OCI-LY3 (cell line): Measurements from ENCODE around the gene BMP2K.
A peak's percentile ranks its signal among the peaks of the same experiment; 100 is the strongest.

Experiments
- H2AFZ ChIP-seq: fragments of 200-600, 300-600 bp; shearing (Covaris generic); 2 replicates; pipeline ENCODE4 v1.6.0; 2014; ENCODE audit warnings: antibody characterized with exemption, low read depth, low read length
- H3K27ac ChIP-seq: fragments of 200-600, 300-600 bp; sonication (generic); 2 replicates; pipeline ENCODE4 v1.5.1; 2014; ENCODE audit warnings: mild to moderate bottlenecking, low read length, moderate library complexity, mixed read lengths
- H3K27me3 ChIP-seq: fragments of 200-600, 300-600 bp; sonication (generic); 2 replicates; pipeline ENCODE4 v1.6.1; 2014; ENCODE audit warnings: low read depth, low read length, mixed read lengths
- H3K36me3 ChIP-seq: fragments of 200-600, 300-600 bp; sonication (generic); replicated peaks from 2 replicates; pipeline ENCODE3; 2014; ENCODE audit warnings: low read depth, low read length, mixed read lengths
- H3K4me1 ChIP-seq: fragments of 300-600, 200-600 bp; sonication (generic); 2 replicates; pipeline ENCODE4 v1.6.1; 2014; ENCODE audit warnings: low read length, mixed read lengths
- H3K4me2 ChIP-seq: fragments of 200-600, 300-600 bp; sonication (generic); 2 replicates; pipeline ENCODE4 v1.6.1; 2014; ENCODE audit warnings: low read length, mixed read lengths
- H3K4me3 ChIP-seq: fragments of 300-600, 200-600 bp; sonication (generic); 2 replicates; pipeline ENCODE4 v1.5.1; 2014; ENCODE audit warnings: antibody characterized with exemption, mild to moderate bottlenecking, low read length, moderate library complexity
- H3K79me2 ChIP-seq: fragments of 300-600, 200-600 bp; shearing (Covaris generic); 2 replicates; pipeline ENCODE4 v1.6.1; 2014; ENCODE audit warnings: mild to moderate bottlenecking, low read length, mixed read lengths
- H3K9ac ChIP-seq: fragments of 300-600, 200-600 bp; shearing (Covaris generic); 2 replicates; pipeline ENCODE4 v1.6.0; 2014; ENCODE audit warnings: mild to moderate bottlenecking, low read length, moderate library complexity
- H3K9me3 ChIP-seq: fragments of 200-600, 300-600 bp; shearing (Covaris generic); 2 replicates; pipeline ENCODE4 v1.6.1; 2014; ENCODE audit warnings: low read length, mixed read lengths; ENCODE audit not compliant: insufficient read depth
- H4K20me1 ChIP-seq: fragments of 200-600, 300-600 bp; sonication (generic); 2 replicates; pipeline ENCODE4 v1.6.1; 2016; ENCODE audit warnings: low read length, mixed read lengths; ENCODE audit not compliant: insufficient read depth
- EZH2phosphoT487 ChIP-seq: fragments of 200-600 bp; shearing (Covaris generic); IDR thresholded peaks from 2 replicates; pipeline ENCODE4 v1.6.1; 2018; ENCODE audit warnings: antibody characterized with exemption, mixed run types, low read depth
- TF ChIP-seq, protein P1 (sequence below): fragments of 200-600, 300-600 bp; sonication (generic); IDR thresholded peaks from 2 replicates; pipeline ENCODE4 v1.5.1; 2014; ENCODE audit warnings: antibody characterized with exemption, low read length, low read depth

Gene BMP2K

DNA sequence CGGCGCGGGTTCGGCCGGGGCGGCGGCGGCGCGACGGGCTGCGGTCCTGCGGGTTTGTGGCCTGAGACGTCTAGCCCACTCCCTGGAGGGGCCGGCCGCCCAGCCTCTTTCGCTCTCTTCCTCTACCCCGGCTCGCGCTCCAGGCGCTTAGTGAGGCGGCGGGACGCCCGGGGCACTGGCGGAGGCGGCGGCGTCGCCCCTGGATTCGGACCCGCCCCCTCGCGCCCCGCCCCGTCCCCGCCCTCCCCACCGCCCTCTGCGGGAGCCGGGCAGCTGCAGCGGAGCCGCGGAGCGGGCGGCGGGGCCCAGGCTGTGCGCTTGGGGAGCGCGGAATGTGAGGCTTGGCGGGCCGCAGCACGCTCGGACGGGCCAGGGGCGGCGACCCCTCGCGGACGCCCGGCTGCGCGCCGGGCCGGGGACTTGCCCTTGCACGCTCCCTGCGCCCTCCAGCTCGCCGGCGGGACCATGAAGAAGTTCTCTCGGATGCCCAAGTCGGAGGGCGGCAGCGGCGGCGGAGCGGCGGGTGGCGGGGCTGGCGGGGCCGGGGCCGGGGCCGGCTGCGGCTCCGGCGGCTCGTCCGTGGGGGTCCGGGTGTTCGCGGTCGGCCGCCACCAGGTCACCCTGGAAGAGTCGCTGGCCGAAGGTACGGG is at the start of gene BMP2K:
TSS of gene BMP2K (plus strand) at position 272 of the 650 bp plus-strand sequence. CDS start at position 466, 194 bp downstream.
- Histone ChIP-seq H3K79me2 (peaks cover 48% of the 10 kb centered on the region), H4K20me1 (peaks cover 36% of the 10 kb centered on the region), H3K27ac (peak within 1 kb of the TSS; percentile 93), H3K27me3 (no peaks in the 10 kb centered on the region), H2AFZ (peak within 1 kb of the TSS; percentile 83), H3K4me1 (peaks cover 45% of the 10 kb centered on the region), H3K9ac (peak within 1 kb of the TSS; percentile 99), H3K4me3 (peak within 1 kb of the TSS; percentile 91), H3K36me3 (peaks cover 7% of the 10 kb centered on the region), H3K9me3 (no peaks in the 10 kb centered on the region), H3K4me2 (peak within 1 kb of the TSS; percentile 78)
- TF ChIP-seq EZH2phosphoT487: no peak
- TF ChIP-seq, protein P1, sequence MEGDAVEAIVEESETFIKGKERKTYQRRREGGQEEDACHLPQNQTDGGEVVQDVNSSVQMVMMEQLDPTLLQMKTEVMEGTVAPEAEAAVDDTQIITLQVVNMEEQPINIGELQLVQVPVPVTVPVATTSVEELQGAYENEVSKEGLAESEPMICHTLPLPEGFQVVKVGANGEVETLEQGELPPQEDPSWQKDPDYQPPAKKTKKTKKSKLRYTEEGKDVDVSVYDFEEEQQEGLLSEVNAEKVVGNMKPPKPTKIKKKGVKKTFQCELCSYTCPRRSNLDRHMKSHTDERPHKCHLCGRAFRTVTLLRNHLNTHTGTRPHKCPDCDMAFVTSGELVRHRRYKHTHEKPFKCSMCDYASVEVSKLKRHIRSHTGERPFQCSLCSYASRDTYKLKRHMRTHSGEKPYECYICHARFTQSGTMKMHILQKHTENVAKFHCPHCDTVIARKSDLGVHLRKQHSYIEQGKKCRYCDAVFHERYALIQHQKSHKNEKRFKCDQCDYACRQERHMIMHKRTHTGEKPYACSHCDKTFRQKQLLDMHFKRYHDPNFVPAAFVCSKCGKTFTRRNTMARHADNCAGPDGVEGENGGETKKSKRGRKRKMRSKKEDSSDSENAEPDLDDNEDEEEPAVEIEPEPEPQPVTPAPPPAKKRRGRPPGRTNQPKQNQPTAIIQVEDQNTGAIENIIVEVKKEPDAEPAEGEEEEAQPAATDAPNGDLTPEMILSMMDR: no peak

DNA sequence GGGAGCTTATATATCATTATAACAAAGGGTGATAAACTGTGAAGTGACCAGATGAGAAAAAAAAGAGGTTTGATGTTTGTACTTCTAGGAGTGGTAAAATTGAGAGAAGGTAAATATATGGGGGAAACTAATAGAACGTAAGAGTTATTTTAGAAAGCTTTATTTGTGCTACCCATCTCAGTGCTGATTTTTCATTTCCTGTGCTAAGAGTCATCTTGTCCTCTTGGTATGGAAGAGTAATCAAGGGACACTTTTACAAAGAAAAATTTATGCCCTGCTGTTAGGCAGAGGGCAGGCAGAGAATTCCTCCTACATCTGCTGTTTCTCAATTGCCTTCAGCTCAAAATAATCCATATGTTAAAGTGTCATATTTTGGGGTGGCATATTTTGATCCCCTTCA is 49.6 kb upstream of the BMP2K start:
- Histone ChIP-seq H3K4me3 (no peak overlapping the region), H3K27ac (no peak overlapping the region), H3K4me2 (no peak overlapping the region), H3K4me1 (peaks cover 5% of the 10 kb centered on the region; the same call in 1 of the 2 replicates), H3K27me3 (no peaks in the 10 kb centered on the region), H3K79me2 (no peaks in the 10 kb centered on the region), H2AFZ (no peak overlapping the region), H4K20me1 (no peaks in the 10 kb centered on the region), H3K9ac (no peak overlapping the region), H3K36me3 (no peaks in the 10 kb centered on the region), H3K9me3 (no peaks in the 10 kb centered on the region)
- TF ChIP-seq EZH2phosphoT487: no peak
- TF ChIP-seq, protein P1: no peak

DNA sequence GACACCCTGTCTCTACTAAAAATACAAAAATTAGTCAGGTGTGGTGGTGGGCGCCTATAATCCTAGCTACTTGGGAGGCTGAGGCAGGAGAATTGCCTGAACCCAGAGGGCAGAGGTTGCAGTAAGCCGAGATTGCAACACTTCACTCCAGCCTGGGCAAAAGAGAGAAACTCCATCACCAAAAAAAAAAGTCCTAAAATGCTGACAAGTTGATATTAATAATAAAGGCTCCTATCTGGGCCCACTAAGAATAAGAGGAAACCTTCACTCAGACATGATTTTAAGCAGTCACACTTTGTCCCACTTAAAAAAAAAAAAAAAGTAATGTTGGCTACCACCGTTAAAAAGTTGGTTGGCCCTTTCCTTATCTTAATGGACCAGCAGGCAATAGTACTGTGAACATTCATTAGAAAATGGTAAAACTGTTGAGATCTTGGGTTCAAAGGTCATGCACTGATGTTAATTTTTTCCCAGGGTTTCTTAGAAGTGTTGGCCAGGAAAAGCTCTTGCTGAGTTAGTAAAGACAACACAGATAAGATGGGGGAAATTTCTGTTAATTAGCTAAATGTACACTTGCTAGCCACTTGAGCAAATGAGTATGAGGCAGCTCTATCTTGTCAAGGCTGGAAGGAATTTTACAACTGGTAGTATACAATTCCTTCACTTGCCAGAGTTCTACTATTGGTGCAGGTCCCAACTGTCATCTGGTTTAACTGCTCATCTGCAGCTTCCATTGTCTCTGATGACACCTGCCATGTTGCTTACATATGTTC is 43.6 kb upstream of the BMP2K start:
- Histone ChIP-seq H3K9ac (no peak overlapping the region), H3K27me3 (no peaks in the 10 kb centered on the region), H3K9me3 (no peaks in the 10 kb centered on the region), H3K4me3 (no peak overlapping the region), H4K20me1 (no peaks in the 10 kb centered on the region), H3K79me2 (no peaks in the 10 kb centered on the region), H2AFZ (no peak overlapping the region), H3K4me2 (no peak overlapping the region), H3K4me1 (peaks cover 30% of the 10 kb centered on the region), H3K36me3 (no peaks in the 10 kb centered on the region), H3K27ac (no peak overlapping the region)
- TF ChIP-seq, protein P1: no peak
- TF ChIP-seq EZH2phosphoT487: no peak

DNA sequence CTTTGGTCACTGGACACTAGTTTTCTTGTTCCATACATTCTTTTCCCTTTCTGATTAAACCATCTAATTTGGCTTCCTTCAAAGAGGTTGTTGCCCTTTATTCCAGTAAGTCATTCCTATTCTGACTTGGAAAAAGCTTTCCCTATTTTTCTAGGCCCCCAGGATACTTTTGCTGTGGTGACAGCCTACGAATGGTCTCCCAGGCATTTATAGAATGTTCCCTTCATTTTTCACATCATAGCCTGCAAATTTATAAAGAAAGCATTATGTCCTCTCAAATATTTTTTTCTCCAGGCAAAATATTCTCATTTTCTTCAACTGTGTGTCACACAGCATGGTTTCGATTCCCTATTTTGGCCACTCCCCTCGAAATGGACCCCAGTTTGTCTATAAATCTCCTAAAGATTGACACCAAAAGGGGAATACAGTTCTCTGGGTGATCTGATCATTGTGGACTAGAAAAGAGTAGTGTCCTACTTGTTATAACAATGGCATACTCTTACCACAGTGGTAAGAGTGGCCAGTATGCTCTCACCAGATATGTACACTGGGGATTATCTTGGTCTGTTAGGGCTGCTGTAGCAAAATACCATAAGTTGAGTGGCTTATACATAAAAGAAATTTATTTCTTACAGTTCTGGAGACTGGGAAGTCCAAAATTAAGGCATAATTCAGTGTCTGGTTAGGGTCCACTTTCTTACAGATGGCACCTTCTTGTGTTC is 41.5 kb upstream of the BMP2K start:
- H3K27ac ChIP-seq: no peak overlapping the region
- no peak overlapping the region for H3K9ac ChIP-seq
- H3K9me3 ChIP-seq: no peaks in the 10 kb centered on the region
- peaks cover 30% of the 10 kb centered on the region for H3K4me1 ChIP-seq
- TF ChIP-seq, protein P1: no peak
- no peak for TF ChIP-seq EZH2phosphoT487
- H3K36me3 ChIP-seq: no peaks in the 10 kb centered on the region
- no peak overlapping the region for H2AFZ ChIP-seq
- no peaks in the 10 kb centered on the region for H3K79me2 ChIP-seq
- H3K4me2 ChIP-seq: peak overlapping the region; percentile 25; the same call in 1 of the 2 replicates
- no peak overlapping the region for H3K4me3 ChIP-seq
- no peaks in the 10 kb centered on the region for H4K20me1 ChIP-seq
- H3K27me3 ChIP-seq: no peaks in the 10 kb centered on the region
